ENCODE measurements around the gene SLC6A19. TPM values are rescaled to one million over a fixed set of nuclear protein-coding genes. Genes with fewer than 3 reads are reported as not detected.

SLC6A19 gene
- total and polyA plus RNA-seq, 2 of the 4 experiments (the other 2 are of a cell fraction) = not detected

GRCh38 chr5:1222147-1222546 is 20.8 kb downstream of the SLC6A19 start:
- no TSS peak for BruUV-seq (replicated peaks)
- no peak for DNase-seq
- H2BK20ac ChIP-seq (ENCODE audit: low read depth, low read length) = no peak overlapping the region
- no peak overlapping the region for H2AK9ac ChIP-seq (replicated peaks; ENCODE audit: low read depth, low read length, poor library complexity)
- H4K91ac ChIP-seq (ENCODE audit: insufficient read depth, low read depth, low read length) = no peak overlapping the region
- no peak overlapping the region; a peak in 1 of 4 replicates for H4K8ac ChIP-seq (ENCODE audit: low read depth in 2 of 2, low read length in 2 of 2)
- no peaks in the 10 kb centered on the region for H3K4me1 ChIP-seq (ENCODE audit: control insufficient read depth, insufficient read depth, low read length)
- no peak for ATAC-seq (ENCODE audit: low read depth)
- intact Hi-C loops (cut with micrococcal nuclease) (no loop called here), in situ Hi-C loops (cut with MboI; ENCODE audit: low sequenced_read_pairs) (no loop called here), dilution Hi-C loops (cut with HindIII; ENCODE audit: low sequenced_read_pairs, unreplicated experiment) (no loop called here)
- no peak overlapping the region for H3K14ac ChIP-seq (replicated peaks; ENCODE audit: low read depth, low read length)
- no peaks in the 10 kb centered on the region; the same call in 1 of the 2 replicates for H3K27me3 ChIP-seq (ENCODE audit: control insufficient read depth, insufficient read depth, low read length)
- H3K4me2 ChIP-seq (ENCODE audit: low read depth, low read length) = no peak overlapping the region
- H2BK5ac ChIP-seq (ENCODE audit: low read depth, low read length, poor library complexity, severe bottlenecking) = no peak overlapping the region
- no peak overlapping the region for H3K27ac ChIP-seq (ENCODE audit: insufficient read depth, low read length)
- no peak overlapping the region for H3K18ac ChIP-seq (ENCODE audit: low read depth, low read length)
- H2BK120ac ChIP-seq (ENCODE audit: low read depth, low read length) = no peak overlapping the region
- CTCF ChIA-PET = no interaction called here
- H2AK5ac ChIP-seq (ENCODE audit: low read depth, low read length) = no peak overlapping the region
- H2AFZ ChIP-seq (replicated peaks; ENCODE audit: low read length, poor library complexity) = no peak overlapping the region
- H3K9me1 ChIP-seq (ENCODE audit: insufficient read depth, low read length) = no peaks in the 10 kb centered on the region
- no peak overlapping the region for H3K9ac ChIP-seq (ENCODE audit: low read depth, low read length)
- POLR2A ChIA-PET (ENCODE audit: unreplicated experiment) = no interaction called here
- H4K20me1 ChIP-seq (ENCODE audit: insufficient read depth, low read length) = no peaks in the 10 kb centered on the region
- no peak overlapping the region for H3K4ac ChIP-seq (ENCODE audit: low read depth, low read length)
- no peaks in the 10 kb centered on the region for H3K36me3 ChIP-seq (ENCODE audit: control insufficient read depth, insufficient read depth, low read length)
- H3K4me3 ChIP-seq (ENCODE audit: insufficient read depth, low read depth, low read length) = no peak overlapping the region
- no peak overlapping the region for H3K23ac ChIP-seq (ENCODE audit: low read depth, low read length)
- no peak overlapping the region for H4K5ac ChIP-seq (ENCODE audit: low read depth, low read length)
- TF ChIP-seq RFX5 (IDR thresholded peaks at IDR 0.05; ENCODE audit: low read depth, low read length) (no peak), RCOR1 (IDR thresholded peaks at IDR 0.05; ENCODE audit: insufficient replicate concordance, low read length) (no peak), MXI1 (IDR thresholded peaks at IDR 0.05; ENCODE audit: borderline replicate concordance, low read depth, low read length) (no peak), MAZ (IDR thresholded peaks at IDR 0.05; ENCODE audit: borderline replicate concordance, low read depth, low read length) (no peak), POLR2A (IDR thresholded peaks at IDR 0.05; ENCODE audit: low read depth, low read length) (no peak), BHLHE40 (IDR thresholded peaks at IDR 0.05; ENCODE audit: low read depth, low read length) (no peak)
- peaks cover 7% of the 10 kb centered on the region for H3K9me3 ChIP-seq (ENCODE audit: control insufficient read depth, insufficient read depth, low read length)
- 82% methylated on average over 7 of the region's 9 CpGs; no CpG with 5 or more reads in 1 of the 2 experiments for WGBS, 2 experiments (ENCODE audit: extremely low coverage in 2 of 2, insufficient read length in 1 of 2)
- H3K79me1 ChIP-seq (ENCODE audit: low read depth in 1 of 2, low read length in 2 of 2) = no peaks in the 10 kb centered on the region
- no peak overlapping the region; the same call in 2 of the 3 replicates for H2BK15ac ChIP-seq (ENCODE audit: low read depth, low read length)
- no peak overlapping the region for H3K56ac ChIP-seq (ENCODE audit: extremely low read depth, insufficient read depth, low read length)

Measured in IMR-90 (cell line).